PFSK-1 (cell line): ENCODE measurements around the gene OTUD4.

Experiments
- POLR2AphosphoS5 ChIP-seq: IDR thresholded peaks from 2 replicates; pipeline ENCODE4 v1.6.1; 2012; ENCODE audit warnings: low read depth, mild to moderate bottlenecking, control low read depth, low read length, moderate library complexity
- SIN3A ChIP-seq: IDR thresholded peaks from 2 replicates; pipeline ENCODE4 v1.6.1; 2012; ENCODE audit warnings: mild to moderate bottlenecking, low read length, moderate library complexity, borderline replicate concordance; ENCODE audit not compliant: insufficient read depth

DNA sequence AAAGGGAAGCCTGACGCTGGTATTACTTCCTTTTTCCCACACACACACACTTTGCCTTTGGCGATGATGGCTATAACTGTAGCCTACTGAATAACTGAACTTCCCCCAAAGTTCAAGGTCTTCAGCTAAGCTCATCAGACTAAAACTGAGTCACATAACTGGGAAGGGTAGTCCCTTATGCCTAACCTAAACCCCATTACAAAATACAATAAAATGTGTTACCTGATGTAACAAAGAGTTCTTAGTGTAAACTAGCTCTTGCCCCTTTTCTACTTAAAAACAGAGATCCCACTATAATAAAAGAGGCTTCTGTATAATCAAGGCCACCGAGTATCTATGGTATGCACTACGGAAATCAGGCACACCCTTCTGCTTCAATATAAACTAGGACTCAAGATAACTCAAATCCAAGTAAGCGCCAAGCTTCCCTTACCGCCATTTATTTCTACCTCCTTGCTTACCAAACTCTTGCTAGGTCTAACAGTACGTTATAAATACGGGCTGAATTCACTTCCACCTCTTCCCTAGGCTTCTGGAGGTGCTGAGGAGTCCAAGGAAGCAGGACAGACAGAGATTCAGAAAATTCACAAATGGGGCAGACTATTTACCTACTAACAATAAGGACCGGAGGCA lies 2.4 kb downstream of the OTUD4 start:
- TF ChIP-seq POLR2AphosphoS5 (no peak), SIN3A (no peak)
